Keratinocyte (primary cell): ENCODE results near the gene KRTAP3-3. TPM values are rescaled to one million over a fixed set of nuclear protein-coding genes. Genes with fewer than 3 reads are reported as not detected.

Experiments
- DNase-seq: peaks from one replicate; pipeline ENCODE4 v3.0.0-alpha.2; 2011; ENCODE audit warnings: low read depth, missing footprints, low spot score
- FAIRE-seq: peaks from 2 replicates; lab custom pipeline; 2011; peaks lifted over from hg19 to GRCh38; lab: Jason Lieb, UNC
- H2AFZ ChIP-seq: 2 replicates; pipeline ENCODE4 v1.6.0; 2012; ENCODE audit warnings: low read length, control low read depth, inconsistent platforms; ENCODE audit not compliant: control insufficient read depth
- H3K27ac ChIP-seq: 2 replicates; pipeline ENCODE4 v1.5.1; 2011; ENCODE audit warnings: low read length; ENCODE audit not compliant: control insufficient read depth, insufficient read depth
- H3K27me3 ChIP-seq: 3 replicates; pipeline ENCODE4 v1.6.0; 2011; ENCODE audit warnings: low read length; ENCODE audit not compliant: control insufficient read depth, insufficient read depth; ENCODE audit errors: extremely low read depth
- H3K36me3 ChIP-seq, 2 experiments: 2 replicates in 1 of 2; 3 replicates in 1 of 2; pipeline ENCODE4 v1.5.1; 2011; ENCODE audit warnings: low read length in 2 of 2, mild to moderate bottlenecking in 1 of 2; ENCODE audit not compliant: control insufficient read depth in 2 of 2, insufficient read depth in 2 of 2; ENCODE audit errors: extremely low read depth in 1 of 2
- H3K4me1 ChIP-seq: 3 replicates; pipeline ENCODE4 v1.5.1; 2011; ENCODE audit warnings: low read length; ENCODE audit not compliant: control insufficient read depth, insufficient read depth; ENCODE audit errors: extremely low read depth
- H3K4me2 ChIP-seq: 3 replicates; pipeline ENCODE4 v1.6.0; 2011; ENCODE audit warnings: low read depth, low read length; ENCODE audit not compliant: control insufficient read depth, insufficient read depth; ENCODE audit errors: extremely low read depth
- H3K4me3 ChIP-seq, 3 experiments: fragments of 200-600 bp in 1 of 3; sonication (generic) in 1 of 3; 2 replicates in 2 of 3; 3 replicates in 1 of 3; pipeline ENCODE4 v1.5.1; 2011 to 2016; ENCODE audit warnings: low read length in 3 of 3, mild to moderate bottlenecking in 3 of 3, control low read depth in 2 of 3, inconsistent platforms in 1 of 3, low read depth in 1 of 3, mixed read lengths in 1 of 3, mixed run types in 1 of 3, moderate library complexity in 1 of 3; ENCODE audit not compliant: control insufficient read depth in 2 of 3, insufficient read depth in 2 of 3; ENCODE audit errors: extremely low read depth in 1 of 3
- H3K79me2 ChIP-seq: 2 replicates; pipeline ENCODE4 v1.6.0; 2012; ENCODE audit warnings: low read length; ENCODE audit not compliant: control insufficient read depth, insufficient read depth
- H3K9ac ChIP-seq: 3 replicates; pipeline ENCODE4 v1.6.0; 2011; ENCODE audit warnings: low read length; ENCODE audit not compliant: control insufficient read depth, insufficient read depth; ENCODE audit errors: extremely low read depth
- H3K9me1 ChIP-seq: 3 replicates; pipeline ENCODE4 v1.6.0; 2011; ENCODE audit warnings: low read length; ENCODE audit not compliant: control insufficient read depth, insufficient read depth; ENCODE audit errors: extremely low read depth
- H3K9me3 ChIP-seq: 2 replicates; pipeline ENCODE4 v1.5.1; 2012; ENCODE audit warnings: low read depth, low read length; ENCODE audit not compliant: control insufficient read depth
- H4K20me1 ChIP-seq: 3 replicates; pipeline ENCODE4 v1.6.0; 2011; ENCODE audit warnings: low read length; ENCODE audit not compliant: control insufficient read depth, insufficient read depth; ENCODE audit errors: extremely low read depth
- EZH2 ChIP-seq: IDR thresholded peaks from one replicate; pipeline ENCODE4 v1.6.1; 2012; ENCODE audit warnings: inconsistent platforms, mild to moderate bottlenecking, low read length, moderate library complexity
- dilution Hi-C: fragments of 300-500 bp; cut with MboI; formaldehyde crosslinking; loops from one replicate; pipeline ENCODE4 v1.7.0; 2020; ENCODE audit warnings: low sequenced_read_pairs; ENCODE audit not compliant: extremely low pct_ligation_motif_present
- polyA plus RNA-seq, 5 experiments: library from polyadenylated mRNA; depleted of rRNA in 3 of 5; stranded (reverse) in 3 of 5; stranded (forward) in 1 of 5; unstranded in 1 of 5; fragments of >200 nt; gene quantifications; 1 replicate in 1 of 5; 2 replicates in 3 of 5; 3 replicates in 1 of 5; pipeline versions ENCODE4 v1.2.1 to v1.2.3, GENCODE V29; 2011 to 2012; ENCODE audit warnings: missing spikeins in 2 of 5, low read depth in 1 of 5, low replicate concordance in 1 of 5
- TF ChIP-seq, protein P1 (sequence below), 3 experiments: IDR thresholded peaks in 1 of 3; conservative IDR thresholded peaks in 1 of 3; optimal IDR thresholded peaks in 1 of 3; 2 replicates in 2 of 3; 3 replicates in 1 of 3; pipeline versions ENCODE3 to v1.5.1; 2011; ENCODE audit warnings: low read length in 3 of 3, mild to moderate bottlenecking in 3 of 3, moderate library complexity in 2 of 3, control low read depth in 1 of 3, inconsistent platforms in 1 of 3; ENCODE audit not compliant: insufficient read depth in 2 of 3; ENCODE audit errors: extremely low read depth in 1 of 3

The KRTAP3-3 gene
- polyA plus RNA-seq, 1 donor (not counting 4 experiments of a cell fraction or from before 2014, with no cell fraction given): not detected

DNA sequence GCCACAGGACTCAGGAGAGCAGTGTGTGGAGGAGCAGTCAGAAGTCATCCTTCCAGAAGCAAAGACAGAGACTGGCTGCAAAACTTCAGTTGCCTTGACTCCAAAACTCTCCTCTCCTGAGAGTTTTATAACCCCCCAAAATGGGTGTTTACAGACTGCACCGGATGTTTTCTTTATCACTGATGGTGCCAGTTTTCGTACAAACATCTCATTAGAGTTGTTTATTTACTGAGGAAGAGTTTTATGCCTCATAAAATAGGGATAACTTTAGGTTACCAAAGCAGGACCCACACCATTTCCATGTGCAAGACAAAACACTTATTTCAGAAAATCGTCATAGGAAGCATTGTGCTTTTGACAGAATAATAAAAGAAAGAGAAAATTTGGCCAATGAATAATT is 9.7 kb downstream of the KRTAP3-3 start, which contains the start of gene KRT40:
Gene KRT40, minus strand, starts transcription at position 101 of the 400 bp plus-strand sequence. Its CDS starts 53 bp downstream, at position 48.
- peaks cover 3% of the 10 kb centered on the region for H3K4me1 ChIP-seq
- dilution Hi-C loops: no loop called here
- no peak within 1 kb of the TSS for H3K9ac ChIP-seq

DNA sequence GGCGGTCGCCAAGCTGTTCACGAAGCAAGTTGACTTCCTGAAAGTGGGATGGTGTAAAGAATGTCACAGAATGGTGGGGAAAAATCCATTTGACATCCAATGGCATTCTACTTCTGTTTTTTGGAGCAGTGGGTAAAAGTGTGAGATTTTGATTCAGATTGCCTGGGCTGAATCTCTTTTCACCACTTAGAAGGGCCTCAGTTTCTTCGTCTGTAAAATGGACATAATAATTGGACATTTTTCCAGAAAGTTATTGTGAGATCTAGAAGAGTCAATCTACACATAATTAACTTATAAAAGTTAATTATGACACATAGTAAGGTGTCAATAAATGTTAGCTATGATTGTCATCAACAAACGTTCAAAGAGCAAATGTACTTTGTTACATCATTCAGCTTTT is 12.8 kb downstream of the KRTAP3-3 start:
- no peaks in the 10 kb centered on the region for H4K20me1 ChIP-seq
- H3K4me3 ChIP-seq: no peak overlapping the region
- no peaks in the 10 kb centered on the region for H3K9me1 ChIP-seq
- no peak overlapping the region for H3K4me2 ChIP-seq
- DNase-seq (no peak), FAIRE-seq (no peak)
- dilution Hi-C loops: no loop called here
- TF ChIP-seq EZH2: no peak
- TF ChIP-seq, protein P1, sequence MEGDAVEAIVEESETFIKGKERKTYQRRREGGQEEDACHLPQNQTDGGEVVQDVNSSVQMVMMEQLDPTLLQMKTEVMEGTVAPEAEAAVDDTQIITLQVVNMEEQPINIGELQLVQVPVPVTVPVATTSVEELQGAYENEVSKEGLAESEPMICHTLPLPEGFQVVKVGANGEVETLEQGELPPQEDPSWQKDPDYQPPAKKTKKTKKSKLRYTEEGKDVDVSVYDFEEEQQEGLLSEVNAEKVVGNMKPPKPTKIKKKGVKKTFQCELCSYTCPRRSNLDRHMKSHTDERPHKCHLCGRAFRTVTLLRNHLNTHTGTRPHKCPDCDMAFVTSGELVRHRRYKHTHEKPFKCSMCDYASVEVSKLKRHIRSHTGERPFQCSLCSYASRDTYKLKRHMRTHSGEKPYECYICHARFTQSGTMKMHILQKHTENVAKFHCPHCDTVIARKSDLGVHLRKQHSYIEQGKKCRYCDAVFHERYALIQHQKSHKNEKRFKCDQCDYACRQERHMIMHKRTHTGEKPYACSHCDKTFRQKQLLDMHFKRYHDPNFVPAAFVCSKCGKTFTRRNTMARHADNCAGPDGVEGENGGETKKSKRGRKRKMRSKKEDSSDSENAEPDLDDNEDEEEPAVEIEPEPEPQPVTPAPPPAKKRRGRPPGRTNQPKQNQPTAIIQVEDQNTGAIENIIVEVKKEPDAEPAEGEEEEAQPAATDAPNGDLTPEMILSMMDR (optimal IDR thresholded peaks at IDR 0.05 in 1 of 3, IDR thresholded peaks at IDR 0.05 in 1 of 3, conservative IDR thresholded peaks at IDR 0.05 in 1 of 3; ENCODE audit: extremely low read depth in 1 of 3, insufficient read depth in 2 of 3, low read length in 3 of 3): no peak
- no peak overlapping the region for H2AFZ ChIP-seq
- no peaks in the 10 kb centered on the region for H3K79me2 ChIP-seq
- no peak overlapping the region for H3K9ac ChIP-seq
- no peaks in the 10 kb centered on the region for H3K27me3 ChIP-seq
- no peak overlapping the region for H3K27ac ChIP-seq
- H3K9me3 ChIP-seq: no peaks in the 10 kb centered on the region
- H3K4me1 ChIP-seq: peaks cover 4% of the 10 kb centered on the region
- no peaks in the 10 kb centered on the region for H3K36me3 ChIP-seq

More for the DNA sequence above, 9.7 kb downstream of the KRTAP3-3 start, which contains the start of gene KRT40:
- Histone ChIP-seq H2AFZ (no peak within 1 kb of the TSS), H3K27ac (no peak within 1 kb of the TSS), H3K27me3 (no peaks in the 10 kb centered on the region), H3K79me2 (no peaks in the 10 kb centered on the region), H3K9me3 (no peaks in the 10 kb centered on the region), H3K4me2 (no peak within 1 kb of the TSS), H3K36me3 (no peaks in the 10 kb centered on the region), H4K20me1 (no peaks in the 10 kb centered on the region), H3K4me3 (no peak within 1 kb of the TSS), H3K9me1 (no peaks in the 10 kb centered on the region)
- no peak for FAIRE-seq
- DNase-seq: no peak
- no peak for TF ChIP-seq EZH2
- TF ChIP-seq, protein P1 (optimal IDR thresholded peaks at IDR 0.05 in 1 of 3, IDR thresholded peaks at IDR 0.05 in 1 of 3, conservative IDR thresholded peaks at IDR 0.05 in 1 of 3; ENCODE audit: extremely low read depth in 1 of 3, insufficient read depth in 2 of 3, low read length in 3 of 3): no peak
